Esophagus muscularis mucosa (tissue), 4 donors: ENCODE results near the gene OGDH. TPM values are rescaled to one million over a fixed set of nuclear protein-coding genes. Genes with fewer than 3 reads are reported as not detected.

Experiments used
- DNase-seq: peaks from one replicate; pipeline ENCODE4 v3.0.0-alpha.2; 2017; ENCODE audit errors: extremely low spot score
- H3K27ac ChIP-seq, 4 donors: fragments of 200-600 bp; sonication (generic); replicated peaks in 1 of 4; 1 replicate in 3 of 4; 2 replicates in 1 of 4; pipeline ENCODE4 v1.5.1; 2016 to 2019; ENCODE audit warnings: mild to moderate bottlenecking in 1 of 4
- H3K27me3 ChIP-seq, 4 donors: fragments of 200-600 bp; sonication (generic); one replicate each; pipeline versions ENCODE4 v1.5.1 to v1.6.0; 2016 to 2019
- H3K36me3 ChIP-seq, 4 donors: fragments of 200-600 bp; sonication (generic); one replicate each; pipeline ENCODE4 v1.5.1; 2016 to 2019
- H3K4me1 ChIP-seq, 4 donors: fragments of 200-600 bp; sonication (generic); one replicate each; pipeline ENCODE4 v1.5.1; 2016 to 2019
- H3K4me3 ChIP-seq, 4 donors: fragments of 200-600 bp; sonication (generic); 1 replicate in 2 of 4; 2 replicates in 2 of 4; pipeline ENCODE4 v1.5.1; 2016 to 2019; ENCODE audit warnings: mild to moderate bottlenecking in 4 of 4, moderate library complexity in 1 of 4
- H3K9me3 ChIP-seq, 4 donors: fragments of 200-600 bp; sonication (generic); 1 replicate in 3 of 4; 2 replicates in 1 of 4; pipeline ENCODE4 v1.5.1; 2016 to 2019
- EP300 ChIP-seq: sonication (generic); formaldehyde crosslinking; IDR thresholded peaks from one replicate; pipeline ENCODE4 v1.6.1; 2017; ENCODE audit warnings: antibody characterized with exemption
- POLR2A ChIP-seq: fragments of 450-650 bp; IDR thresholded peaks from one replicate; pipeline ENCODE4 v1.6.1; 2017; ENCODE audit warnings: antibody characterized with exemption, moderate library complexity, mild to moderate bottlenecking, low read depth
- POLR2AphosphoS5 ChIP-seq, 2 donors: sonication (generic); formaldehyde crosslinking; IDR thresholded peaks; one replicate each; pipeline ENCODE4 v1.6.1; 2017; ENCODE audit warnings: antibody characterized with exemption in 2 of 2
- WGBS: methylation state at CpG from one replicate; pipeline ENCODE4 v1.1.5; 2018; 5-methylcytosine and 5-hydroxymethylcytosine counted together
- intact Hi-C: fragments of 100-400 bp; cut with DNase I; formaldehyde crosslinking; loops from one replicate; pipeline ENCODE4 v1.15.1; 2023
- total RNA-seq, 4 donors: library from RNA; depleted of rRNA; stranded (reverse); fragments of >200 nt; gene quantifications; one replicate each; pipeline versions ENCODE4 v1.1.0 to v1.2.1, GENCODE V29; 2016
- TF ChIP-seq, protein P1 (sequence below), 3 experiments: fragments of 200-600 bp in 2 of 3; fragments of 450-650 bp in 1 of 3; sonication (generic) in 2 of 3; IDR thresholded peaks; one replicate each; pipeline ENCODE4 v1.5.1; 2017 to 2019; ENCODE audit warnings: antibody characterized with exemption in 3 of 3, mild to moderate bottlenecking in 2 of 3, moderate library complexity in 1 of 3

OGDH gene
- total RNA-seq, 4 donors from 2014 or later: 135 to 184 (median 145) TPM

DNA sequence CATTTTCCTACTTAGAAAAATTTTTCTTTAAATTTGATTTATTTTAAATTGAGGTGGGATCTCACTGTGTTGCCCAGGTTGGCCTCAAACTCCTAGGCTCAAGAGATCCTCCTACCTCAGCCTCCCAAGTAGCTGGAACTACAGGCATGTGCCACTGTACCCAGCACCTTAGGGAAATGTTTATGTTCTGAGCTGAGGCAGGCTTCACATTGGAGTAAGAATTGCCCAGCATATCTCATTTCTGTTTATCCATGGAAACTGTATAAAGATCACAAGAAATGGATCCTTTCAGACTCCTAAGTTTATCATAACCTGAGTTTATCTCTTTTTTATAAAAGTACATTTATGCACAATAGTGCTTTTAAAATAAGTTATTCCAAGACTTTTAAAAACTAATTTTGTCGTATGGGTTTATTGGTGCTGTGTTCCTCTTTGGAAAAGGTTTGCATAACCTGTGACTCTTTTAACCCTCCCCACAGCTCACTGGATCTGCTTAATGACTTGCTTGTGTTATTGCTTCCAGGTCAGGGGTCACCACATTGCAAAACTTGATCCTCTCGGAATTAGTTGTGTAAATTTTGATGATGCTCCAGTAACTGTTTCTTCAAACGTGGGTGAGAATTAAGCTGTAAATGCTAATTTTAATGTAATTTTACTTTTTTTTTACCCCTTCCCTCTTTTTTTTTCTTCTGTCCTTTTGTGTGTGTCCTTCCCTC is 40.7 kb downstream of the OGDH start:
- intact Hi-C loops: no loop called here
- TF ChIP-seq, protein P1, sequence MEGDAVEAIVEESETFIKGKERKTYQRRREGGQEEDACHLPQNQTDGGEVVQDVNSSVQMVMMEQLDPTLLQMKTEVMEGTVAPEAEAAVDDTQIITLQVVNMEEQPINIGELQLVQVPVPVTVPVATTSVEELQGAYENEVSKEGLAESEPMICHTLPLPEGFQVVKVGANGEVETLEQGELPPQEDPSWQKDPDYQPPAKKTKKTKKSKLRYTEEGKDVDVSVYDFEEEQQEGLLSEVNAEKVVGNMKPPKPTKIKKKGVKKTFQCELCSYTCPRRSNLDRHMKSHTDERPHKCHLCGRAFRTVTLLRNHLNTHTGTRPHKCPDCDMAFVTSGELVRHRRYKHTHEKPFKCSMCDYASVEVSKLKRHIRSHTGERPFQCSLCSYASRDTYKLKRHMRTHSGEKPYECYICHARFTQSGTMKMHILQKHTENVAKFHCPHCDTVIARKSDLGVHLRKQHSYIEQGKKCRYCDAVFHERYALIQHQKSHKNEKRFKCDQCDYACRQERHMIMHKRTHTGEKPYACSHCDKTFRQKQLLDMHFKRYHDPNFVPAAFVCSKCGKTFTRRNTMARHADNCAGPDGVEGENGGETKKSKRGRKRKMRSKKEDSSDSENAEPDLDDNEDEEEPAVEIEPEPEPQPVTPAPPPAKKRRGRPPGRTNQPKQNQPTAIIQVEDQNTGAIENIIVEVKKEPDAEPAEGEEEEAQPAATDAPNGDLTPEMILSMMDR (IDR thresholded peaks at IDR 0.05): no peak
- no peak for TF ChIP-seq POLR2A
- TF ChIP-seq EP300: no peak
- no peak for TF ChIP-seq POLR2AphosphoS5 (IDR thresholded peaks at IDR 0.05)
- Histone ChIP-seq H3K36me3 (peaks cover 18 to 72% (median 46%) of the 10 kb centered on the region in 4 donors), H3K9me3 (no peaks in the 10 kb centered on the region), H3K4me1 (peaks cover 0 to 12% (median 5%) of the 10 kb centered on the region in 4 donors), H3K27me3 (no peaks in the 10 kb centered on the region), H3K27ac (no peak overlapping the region), H3K4me3 (no peak overlapping the region)
- no peak for DNase-seq
- WGBS: 69% methylated on average over 3 of the region's 3 CpGs

DNA sequence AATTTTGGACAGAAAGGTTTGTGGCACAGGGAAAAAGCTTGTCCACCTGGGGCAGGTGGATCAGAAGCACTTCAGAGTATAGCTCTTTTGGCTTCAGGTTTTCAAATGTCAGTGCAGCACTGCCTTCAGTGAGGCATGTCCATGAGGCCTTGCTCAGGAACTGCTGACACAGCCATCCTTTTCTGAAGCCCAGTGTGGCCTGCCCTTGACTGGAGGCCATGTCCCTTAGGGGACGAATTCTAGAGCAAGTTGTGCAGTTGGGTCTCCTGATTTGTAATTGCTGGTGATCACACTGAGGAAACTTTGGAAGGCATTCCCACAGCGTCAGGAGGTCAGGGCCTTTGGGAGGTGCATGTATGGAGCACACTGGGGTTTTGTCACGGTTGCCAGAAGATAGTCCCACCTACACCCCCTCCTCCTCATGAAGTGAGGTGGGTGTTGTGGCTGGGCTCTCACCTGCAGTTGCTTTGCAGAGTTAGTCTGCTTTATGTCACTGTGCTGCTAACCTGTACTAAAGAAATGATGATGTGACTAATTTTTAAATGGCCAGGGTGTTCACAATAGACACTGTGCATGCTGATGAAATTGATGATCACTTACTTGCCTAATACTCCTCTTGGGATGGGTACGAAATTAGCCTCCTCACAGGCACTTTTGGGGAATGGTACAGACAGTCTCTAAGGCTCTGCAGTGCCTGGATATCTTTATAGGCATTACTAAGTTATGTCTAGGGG is 41.7 kb downstream of the OGDH start:
- WGBS: 72% methylated on average over 4 of the region's 4 CpGs

DNA sequence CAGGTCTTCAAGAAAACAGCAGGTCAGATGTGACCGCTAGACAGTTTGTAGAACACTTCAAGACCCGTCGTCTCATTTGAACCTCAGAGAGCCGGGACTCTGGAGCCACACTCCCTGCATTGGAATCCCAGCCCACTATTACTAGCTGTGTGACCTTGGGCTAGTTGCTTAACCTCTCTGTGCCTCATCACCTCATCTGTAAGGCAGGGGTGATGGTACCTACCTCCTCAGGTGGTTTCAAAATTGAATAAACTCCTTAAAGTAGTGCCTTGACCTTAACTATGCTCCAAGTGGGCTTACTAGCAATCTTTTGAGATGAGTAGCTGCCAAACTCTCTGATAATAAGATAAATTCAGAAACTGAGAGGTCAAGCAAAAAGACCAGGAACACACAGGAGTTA is 43.8 kb downstream of the OGDH start:
- H3K4me1 ChIP-seq: peaks cover 0 to 8% (median 5%) of the 10 kb centered on the region in 4 donors
- H3K36me3 ChIP-seq: peaks cover 22 to 90% (median 60%) of the 10 kb centered on the region in 4 donors
- intact Hi-C loops: no loop called here
- H3K27ac ChIP-seq: no peak overlapping the region
- H3K4me3 ChIP-seq: no peak overlapping the region
- WGBS: 90% methylated on average over 4 of the region's 4 CpGs
- TF ChIP-seq POLR2AphosphoS5 (IDR thresholded peaks at IDR 0.05): no peak
- no peak for TF ChIP-seq POLR2A
- no peak for TF ChIP-seq EP300
- TF ChIP-seq, protein P1 (IDR thresholded peaks at IDR 0.05): no peak
- H3K27me3 ChIP-seq: no peaks in the 10 kb centered on the region
- H3K9me3 ChIP-seq: no peaks in the 10 kb centered on the region
- no peak for DNase-seq

More for the DNA sequence above, 41.7 kb downstream of the OGDH start:
- H3K4me1 ChIP-seq: peaks cover 0 to 12% (median 5%) of the 10 kb centered on the region in 4 donors
- H3K27me3 ChIP-seq: no peaks in the 10 kb centered on the region
- TF ChIP-seq POLR2AphosphoS5 (IDR thresholded peaks at IDR 0.05) (no peak), EP300 (no peak), POLR2A (no peak)
- TF ChIP-seq, protein P1 (IDR thresholded peaks at IDR 0.05): no peak
- no peak overlapping the region for H3K4me3 ChIP-seq
- DNase-seq: no peak
- no peaks in the 10 kb centered on the region for H3K9me3 ChIP-seq
- H3K36me3 ChIP-seq: peaks cover 18 to 79% (median 53%) of the 10 kb centered on the region in 4 donors
- intact Hi-C loops: no loop called here
- no peak overlapping the region for H3K27ac ChIP-seq

DNA sequence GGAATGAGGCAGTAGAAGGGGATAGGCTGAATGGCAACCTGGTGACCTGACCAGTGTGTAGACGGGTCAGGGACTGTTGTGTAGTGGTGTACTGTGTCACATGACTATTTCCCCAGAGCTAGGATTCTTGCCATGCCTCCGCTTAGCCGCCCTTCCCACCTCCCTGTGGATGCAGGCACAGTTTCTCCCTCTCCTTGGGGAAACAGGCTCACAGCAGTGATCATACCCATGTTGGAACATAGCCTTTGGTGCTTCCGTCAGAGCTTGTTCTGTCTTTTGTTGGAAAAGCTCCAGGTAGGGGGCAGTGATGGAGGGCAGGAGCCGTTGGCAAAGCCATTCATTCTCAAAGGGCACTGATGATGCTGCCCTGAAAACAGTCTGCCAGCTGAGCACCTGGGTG is 44.3 kb downstream of the OGDH start:
- Histone ChIP-seq H3K27me3 (no peaks in the 10 kb centered on the region), H3K4me1 (peaks cover 0 to 8% (median 5%) of the 10 kb centered on the region in 4 donors), H3K27ac (no peak overlapping the region), H3K4me3 (no peak overlapping the region), H3K9me3 (no peaks in the 10 kb centered on the region), H3K36me3 (peaks cover 22 to 90% (median 60%) of the 10 kb centered on the region in 4 donors)
- TF ChIP-seq POLR2AphosphoS5 (IDR thresholded peaks at IDR 0.05): peak in 1 of 2 donors; percentile 7
- no peak for TF ChIP-seq EP300
- intact Hi-C loops: no loop called here
- DNase-seq: no peak
- WGBS: 53% methylated on average over 3 of the region's 5 CpGs

DNA sequence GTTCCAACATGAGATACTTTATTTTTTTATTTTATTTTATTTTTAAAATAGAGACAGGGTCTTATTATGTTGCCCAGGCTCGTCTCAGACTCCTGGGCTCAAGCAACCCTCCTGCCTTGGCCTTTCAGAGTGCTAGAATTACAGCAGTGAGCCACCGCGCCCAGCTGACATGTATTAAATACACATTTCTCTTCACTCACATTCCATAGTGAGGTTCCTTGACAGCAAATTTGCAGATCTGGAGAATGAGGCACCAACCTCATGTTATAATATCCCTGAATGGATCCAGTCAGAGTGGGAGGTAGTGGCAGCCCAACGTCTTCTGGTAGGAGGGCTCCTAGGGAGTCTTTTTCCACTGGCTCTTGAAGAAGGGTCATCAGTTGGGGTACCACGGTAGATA is 46.1 kb downstream of the OGDH start:
- 77% methylated on average over 5 of the region's 5 CpGs for WGBS
- intact Hi-C loops: no loop called here
- H3K27me3 ChIP-seq: no peaks in the 10 kb centered on the region
- TF ChIP-seq EP300 (no peak), POLR2AphosphoS5 (IDR thresholded peaks at IDR 0.05) (no peak), POLR2A (no peak)
- TF ChIP-seq, protein P1 (IDR thresholded peaks at IDR 0.05): no peak
- DNase-seq: no peak
- no peaks in the 10 kb centered on the region for H3K9me3 ChIP-seq
- peaks cover 0 to 8% (median 5%) of the 10 kb centered on the region in 4 donors for H3K4me1 ChIP-seq
- H3K36me3 ChIP-seq: peaks cover 21 to 93% (median 58%) of the 10 kb centered on the region in 4 donors
- H3K27ac ChIP-seq: no peak overlapping the region
- no peak overlapping the region for H3K4me3 ChIP-seq
